HG03175 (cell line): Measurements from ENCODE around the gene SEC16A.

Experiments used
- ATAC-seq: cut with Tn5 transposase; IDR thresholded peaks from one replicate; pipeline ENCODE4 v1.9.1; 2021; ENCODE audit warnings: mild to moderate bottlenecking, moderate library complexity; ENCODE audit not compliant: unreplicated experiment

SEC16A gene

GRCh38 chr9:136502940-136503550 lies 20.2 kb upstream of the SEC16A start:
- ATAC-seq: no peak

DNA sequence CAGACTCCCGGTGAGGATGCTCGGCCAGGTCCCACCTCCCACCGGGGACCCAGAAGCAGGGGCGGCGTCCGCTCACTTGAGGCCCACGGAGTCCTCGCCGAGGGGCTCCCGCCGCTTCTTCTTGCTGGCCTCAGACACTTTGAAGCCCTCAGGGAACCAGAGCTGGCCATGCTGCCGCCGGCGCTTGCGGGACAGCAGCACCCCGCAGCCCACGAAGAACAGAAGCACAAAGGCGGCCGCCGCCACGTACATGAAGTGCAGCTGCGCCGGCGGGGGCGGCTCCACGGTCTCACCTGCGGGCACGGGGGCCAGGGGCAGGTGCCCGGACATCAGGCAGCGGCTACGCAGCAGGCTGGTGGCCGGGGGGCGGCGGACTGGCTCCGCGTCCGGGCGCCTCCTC lies 19.4 kb upstream of the SEC16A start:
- no peak for ATAC-seq

GRCh38 chr9:136501686-136502085 lies 18.8 kb upstream of the SEC16A start:
- ATAC-seq: no peak

GRCh38 chr9:136499935-136500910 lies 17.4 kb upstream of the SEC16A start:
- no peak for ATAC-seq

GRCh38 chr9:136499071-136499934 lies 16.5 kb upstream of the SEC16A start:
- no peak for ATAC-seq

- no peak for ATAC-seq
Observed at GRCh38 chr9:136497916-136498695, 15.3 kb upstream of the SEC16A start.

GRCh38 chr9:136496801-136497620 lies 14.2 kb upstream of the SEC16A start:
- no peak for ATAC-seq

- no peak for ATAC-seq
Observed at GRCh38 chr9:136496181-136496580, 13.3 kb upstream of the SEC16A start.

- no peak for ATAC-seq
Observed at GRCh38 chr9:136495238-136495800, 12.5 kb upstream of the SEC16A start.

GRCh38 chr9:136494531-136495215 lies 11.8 kb upstream of the SEC16A start:
- ATAC-seq: no peak

DNA sequence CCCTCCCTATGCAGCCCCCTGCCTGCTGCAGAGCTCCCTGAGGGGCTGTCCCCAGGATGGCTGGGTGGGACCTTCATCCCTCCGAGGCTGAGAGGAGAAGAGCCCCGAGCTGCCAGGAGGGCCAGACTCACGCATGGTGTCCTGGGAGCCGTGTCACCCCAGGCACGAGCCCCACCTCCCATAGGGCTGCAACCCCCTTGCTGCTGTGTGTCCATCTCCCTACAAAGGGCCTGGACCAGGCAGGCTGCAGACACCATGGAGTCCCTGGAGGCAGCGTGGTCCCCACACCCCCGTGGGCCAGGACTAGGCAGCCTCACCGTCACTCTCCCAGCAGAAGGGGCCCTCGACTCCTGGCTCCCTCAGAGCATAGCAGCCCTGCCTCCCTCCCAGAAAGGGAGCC lies 11.2 kb upstream of the SEC16A start:
- ATAC-seq: no peak

DNA sequence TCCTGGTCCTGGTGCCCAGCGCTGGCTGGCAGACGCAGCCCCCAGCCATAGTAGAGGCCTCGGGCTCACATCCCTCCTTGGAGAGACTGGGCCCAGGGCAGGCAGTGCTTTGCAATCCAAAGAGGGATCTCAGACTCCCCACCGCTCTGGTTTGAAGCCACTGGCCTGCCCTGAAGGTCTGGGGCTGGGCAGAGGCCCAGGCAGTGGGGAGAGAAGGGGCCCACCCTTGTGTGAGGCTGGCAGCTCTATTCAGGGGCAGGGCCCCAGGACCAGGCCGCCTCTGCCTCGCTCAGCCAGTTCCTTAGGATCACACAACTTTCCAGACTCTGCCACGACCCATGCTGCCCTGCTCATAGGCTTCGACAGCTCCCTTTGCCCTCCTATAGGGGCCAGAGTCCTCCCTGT lies 10.7 kb upstream of the SEC16A start:
- no peak for ATAC-seq

- no peak for ATAC-seq
Observed at GRCh38 chr9:136492978-136493522, 10.2 kb upstream of the SEC16A start.

DNA sequence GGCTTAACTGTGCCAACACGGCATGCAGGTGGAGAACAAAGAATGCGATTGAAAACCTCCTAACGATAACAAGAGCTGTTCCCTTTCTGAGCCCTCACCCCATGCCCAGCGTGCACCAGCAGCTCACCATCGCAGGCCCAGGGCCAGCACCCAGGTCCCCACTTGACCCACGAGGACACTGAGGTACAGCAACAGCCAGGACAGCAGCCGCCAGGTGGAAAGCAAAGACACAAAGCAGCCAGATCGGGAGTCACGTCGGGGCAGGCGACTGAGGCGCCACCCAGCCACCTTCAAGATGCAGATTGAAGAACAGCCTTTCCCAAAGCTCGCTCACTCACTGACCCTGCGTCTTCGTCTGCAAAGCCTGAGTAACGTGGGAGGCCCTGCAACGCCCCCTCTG lies 6.9 kb upstream of the SEC16A start:
- no peak for ATAC-seq

DNA sequence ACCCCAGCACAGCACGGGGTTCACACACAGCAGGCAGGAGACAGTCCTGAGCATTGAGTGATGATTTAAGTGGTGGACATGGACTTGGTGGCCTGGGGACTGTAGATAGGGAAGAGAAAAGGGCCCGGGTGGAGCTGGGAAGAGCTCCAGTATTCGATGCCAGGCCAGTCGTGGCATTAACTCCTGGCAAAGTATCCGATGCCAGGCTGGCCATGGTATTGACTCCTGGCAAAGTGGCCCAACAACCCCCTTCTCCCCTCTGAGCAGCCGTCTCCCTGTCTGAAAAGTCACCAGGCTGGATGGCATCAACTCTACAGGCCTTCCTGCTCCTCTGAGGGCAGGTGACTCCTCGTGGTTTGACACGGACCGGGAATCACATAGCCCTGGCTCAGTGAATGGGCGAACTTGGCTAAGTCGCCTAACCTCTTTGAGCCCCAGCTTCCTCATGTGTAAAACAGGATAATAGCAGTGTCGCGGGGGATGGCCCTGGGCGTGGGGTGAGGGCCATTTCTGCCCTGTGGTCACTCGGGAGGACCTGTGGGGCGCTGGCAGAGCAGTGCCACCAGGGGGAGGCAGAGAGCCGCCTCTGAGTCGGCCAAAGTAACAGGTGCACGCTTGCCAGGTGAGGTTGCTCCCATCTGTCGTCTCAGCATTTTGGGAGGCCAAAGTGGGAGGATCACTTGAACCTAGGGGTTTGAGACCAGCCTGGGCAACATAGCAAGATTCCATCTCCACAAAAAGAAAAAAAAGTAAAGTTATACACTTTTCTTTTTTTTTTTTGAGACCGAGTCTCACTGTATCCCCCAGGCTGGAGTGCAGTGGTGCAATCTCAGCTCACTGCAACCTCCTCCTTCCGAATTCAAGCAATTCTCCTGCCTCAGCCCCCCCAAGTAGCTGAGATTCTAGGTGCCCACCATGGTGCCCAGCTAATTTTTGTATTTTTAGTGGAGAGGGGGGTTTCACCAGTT lies 5.7 kb upstream of the SEC16A start:
- ATAC-seq: no peak

- ATAC-seq: no peak
Observed at GRCh38 chr9:136487672-136488071, 4.8 kb upstream of the SEC16A start.
